Measurements from ENCODE around the gene SORCS2. TPM values are rescaled to one million over a fixed set of nuclear protein-coding genes. Genes with fewer than 3 reads are reported as not detected.

Gene SORCS2
- total RNA-seq, 1 donor from 2014 or later: 7.2 TPM

DNA sequence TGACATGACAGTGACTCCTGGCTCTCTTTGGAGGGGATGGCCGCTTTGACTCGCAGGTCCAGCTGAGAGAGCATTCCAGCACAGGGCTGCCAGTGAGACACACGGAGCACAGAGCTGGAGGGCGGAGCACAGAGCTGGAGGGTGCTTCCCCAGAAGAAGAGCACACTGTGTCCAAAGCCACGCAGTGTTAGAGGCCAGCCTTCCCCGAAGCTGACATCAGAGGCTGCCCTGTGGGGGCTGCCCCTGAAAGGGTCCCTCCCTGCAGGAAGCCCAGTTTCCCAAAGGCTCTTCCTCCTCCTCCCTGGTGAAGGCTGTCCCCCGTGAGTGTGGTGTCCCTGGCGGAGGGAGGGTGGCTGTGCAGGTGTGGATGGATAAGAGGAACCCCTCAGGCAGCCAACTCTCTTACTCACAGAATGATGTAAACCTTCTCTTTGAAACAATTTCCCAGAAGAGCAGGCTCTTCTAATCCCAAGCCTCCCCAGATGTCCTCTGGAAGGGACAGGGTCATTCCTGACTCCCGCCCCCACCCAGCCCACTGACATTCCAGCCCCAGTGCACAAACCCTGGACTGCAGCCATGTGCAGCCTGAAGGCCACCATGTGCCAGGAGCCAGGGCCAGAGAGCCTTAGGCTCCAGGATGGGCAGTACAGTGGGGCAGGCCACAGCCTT lies 189.0 kb downstream of the SORCS2 start:
- Histone ChIP-seq H3K9me3 (no peaks in the 10 kb centered on the region), H3K4me1 (no peaks in the 10 kb centered on the region), H3K27ac (no peak overlapping the region), H3K27me3 (no peaks in the 10 kb centered on the region), H3K36me3 (no peaks in the 10 kb centered on the region), H3K4me3 (no peak overlapping the region)
- TF ChIP-seq, protein P1, sequence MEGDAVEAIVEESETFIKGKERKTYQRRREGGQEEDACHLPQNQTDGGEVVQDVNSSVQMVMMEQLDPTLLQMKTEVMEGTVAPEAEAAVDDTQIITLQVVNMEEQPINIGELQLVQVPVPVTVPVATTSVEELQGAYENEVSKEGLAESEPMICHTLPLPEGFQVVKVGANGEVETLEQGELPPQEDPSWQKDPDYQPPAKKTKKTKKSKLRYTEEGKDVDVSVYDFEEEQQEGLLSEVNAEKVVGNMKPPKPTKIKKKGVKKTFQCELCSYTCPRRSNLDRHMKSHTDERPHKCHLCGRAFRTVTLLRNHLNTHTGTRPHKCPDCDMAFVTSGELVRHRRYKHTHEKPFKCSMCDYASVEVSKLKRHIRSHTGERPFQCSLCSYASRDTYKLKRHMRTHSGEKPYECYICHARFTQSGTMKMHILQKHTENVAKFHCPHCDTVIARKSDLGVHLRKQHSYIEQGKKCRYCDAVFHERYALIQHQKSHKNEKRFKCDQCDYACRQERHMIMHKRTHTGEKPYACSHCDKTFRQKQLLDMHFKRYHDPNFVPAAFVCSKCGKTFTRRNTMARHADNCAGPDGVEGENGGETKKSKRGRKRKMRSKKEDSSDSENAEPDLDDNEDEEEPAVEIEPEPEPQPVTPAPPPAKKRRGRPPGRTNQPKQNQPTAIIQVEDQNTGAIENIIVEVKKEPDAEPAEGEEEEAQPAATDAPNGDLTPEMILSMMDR (IDR thresholded peaks at IDR 0.05): no peak
- peak; percentile 17 for ATAC-seq
- DNase-seq: peak; percentile 44
- intact Hi-C loops (cut with DNase I): no loop called here

- Histone ChIP-seq H3K27me3 (no peaks in the 10 kb centered on the region), H3K27ac (no peak overlapping the region), H3K9me3 (no peaks in the 10 kb centered on the region), H3K4me1 (no peaks in the 10 kb centered on the region), H3K36me3 (no peaks in the 10 kb centered on the region), H3K4me3 (no peak overlapping the region)
- TF ChIP-seq, protein P1 (IDR thresholded peaks at IDR 0.05): no peak
- peak; percentile 47 for DNase-seq
- no peak for ATAC-seq
- intact Hi-C loops (cut with DNase I): no loop called here
Observed at GRCh38 chr4:7381890-7382633, 189.7 kb downstream of the SORCS2 start.

DNA sequence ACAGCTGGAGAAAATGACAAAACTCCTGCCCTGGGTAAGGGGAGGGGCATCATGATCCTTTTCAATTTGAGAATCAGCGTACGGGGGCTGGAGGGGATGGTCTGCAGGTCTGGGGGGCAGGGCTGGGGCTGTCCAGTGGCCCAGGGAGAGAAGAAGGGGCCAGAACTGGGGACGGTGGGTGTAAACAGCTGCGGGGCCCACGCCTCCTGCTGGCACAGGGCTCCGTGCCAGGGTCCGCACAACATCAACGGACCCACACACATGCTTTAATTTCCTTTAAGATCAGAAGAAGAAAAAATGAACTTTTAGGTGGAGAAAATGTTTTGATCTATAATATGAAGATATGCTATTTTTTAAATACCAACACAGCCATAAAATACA lies 190.3 kb downstream of the SORCS2 start:
- Histone ChIP-seq H3K36me3 (no peaks in the 10 kb centered on the region), H3K27ac (no peak overlapping the region), H3K4me1 (no peaks in the 10 kb centered on the region), H3K9me3 (no peaks in the 10 kb centered on the region), H3K4me3 (no peak overlapping the region), H3K27me3 (no peaks in the 10 kb centered on the region)
- no peak for DNase-seq
- ATAC-seq: no peak
- TF ChIP-seq, protein P1 (IDR thresholded peaks at IDR 0.05): no peak
- intact Hi-C loops (cut with DNase I): no loop called here

- H3K4me1 ChIP-seq: no peaks in the 10 kb centered on the region
- peak; percentile 12 for DNase-seq
- no peak overlapping the region for H3K4me3 ChIP-seq
- no peaks in the 10 kb centered on the region for H3K36me3 ChIP-seq
- intact Hi-C loops (cut with DNase I): no loop called here
- H3K9me3 ChIP-seq: no peaks in the 10 kb centered on the region
- H3K27ac ChIP-seq: no peak overlapping the region
- H3K27me3 ChIP-seq: no peaks in the 10 kb centered on the region
- TF ChIP-seq, protein P1 (IDR thresholded peaks at IDR 0.05): no peak
- no peak for ATAC-seq
Observed at GRCh38 chr4:7383266-7383665, 190.9 kb downstream of the SORCS2 start.

DNA sequence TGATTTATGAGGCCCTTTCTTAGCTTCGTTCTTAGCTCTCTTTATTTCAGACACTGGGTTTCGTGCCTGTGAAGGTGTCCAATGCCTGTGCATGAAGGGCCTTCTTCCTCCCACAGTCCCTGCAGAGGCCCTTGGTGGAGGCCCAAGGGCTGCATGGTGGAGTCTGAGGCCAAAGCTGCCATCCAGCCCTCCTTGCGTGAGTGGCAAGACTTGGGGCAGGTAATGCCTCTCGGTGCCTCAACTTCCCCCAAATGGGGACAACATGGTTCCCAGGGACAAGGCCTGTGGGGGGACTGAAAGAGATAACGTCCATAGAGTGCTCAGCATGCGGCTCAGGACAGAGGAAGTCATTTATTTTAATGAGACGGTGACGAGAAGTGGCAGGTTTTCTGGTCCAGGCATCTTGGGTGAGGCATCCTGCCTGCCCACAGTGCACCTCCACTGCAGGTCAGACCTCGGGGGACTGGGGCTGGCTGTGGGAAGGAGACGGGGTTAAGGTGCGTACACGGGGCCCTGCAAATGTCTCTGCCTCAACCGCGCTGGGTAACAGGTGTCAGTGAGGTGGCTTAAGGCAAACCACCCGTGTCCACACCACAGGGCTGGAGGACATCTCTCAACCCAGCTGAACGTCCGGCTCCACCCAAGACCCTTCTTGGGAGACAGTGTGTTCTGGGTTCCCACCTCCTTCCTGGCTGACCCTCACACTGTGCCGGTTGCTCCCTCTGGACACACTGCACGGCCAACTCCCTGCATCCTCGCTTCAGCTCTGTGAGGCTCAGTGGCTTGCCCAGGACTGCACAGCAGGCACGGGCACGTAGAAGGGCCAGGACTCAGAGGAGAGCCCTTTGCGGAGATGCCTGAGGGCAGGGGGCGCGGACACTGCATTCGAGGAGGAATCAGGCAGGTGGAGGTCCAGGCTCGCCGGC lies 191.9 kb downstream of the SORCS2 start:
- intact Hi-C loops (cut with DNase I): no loop called here

More for the DNA sequence above, 191.9 kb downstream of the SORCS2 start:
- no peak overlapping the region for H3K27ac ChIP-seq
- ATAC-seq: no peak
- no peaks in the 10 kb centered on the region for H3K9me3 ChIP-seq
- H3K27me3 ChIP-seq: no peaks in the 10 kb centered on the region
- H3K4me1 ChIP-seq: no peaks in the 10 kb centered on the region
- TF ChIP-seq, protein P1 (IDR thresholded peaks at IDR 0.05): no peak
- DNase-seq: peak; percentile 34
- no peaks in the 10 kb centered on the region for H3K36me3 ChIP-seq
- no peak overlapping the region for H3K4me3 ChIP-seq
